GM21723 (cell line): Measurements from ENCODE around the gene ZDHHC1.
"Not testable (repeated sequence)": the region's sequence is repeated elsewhere in the genome, so short reads cannot be mapped to it uniquely, and the experiment has no call there.

Experiments
- ATAC-seq: cut with Tn5 transposase; IDR thresholded peaks from one replicate; pipeline ENCODE4 v1.9.1; 2021; ENCODE audit warnings: mild to moderate bottlenecking, moderate library complexity; ENCODE audit not compliant: unreplicated experiment

ZDHHC1 gene

DNA sequence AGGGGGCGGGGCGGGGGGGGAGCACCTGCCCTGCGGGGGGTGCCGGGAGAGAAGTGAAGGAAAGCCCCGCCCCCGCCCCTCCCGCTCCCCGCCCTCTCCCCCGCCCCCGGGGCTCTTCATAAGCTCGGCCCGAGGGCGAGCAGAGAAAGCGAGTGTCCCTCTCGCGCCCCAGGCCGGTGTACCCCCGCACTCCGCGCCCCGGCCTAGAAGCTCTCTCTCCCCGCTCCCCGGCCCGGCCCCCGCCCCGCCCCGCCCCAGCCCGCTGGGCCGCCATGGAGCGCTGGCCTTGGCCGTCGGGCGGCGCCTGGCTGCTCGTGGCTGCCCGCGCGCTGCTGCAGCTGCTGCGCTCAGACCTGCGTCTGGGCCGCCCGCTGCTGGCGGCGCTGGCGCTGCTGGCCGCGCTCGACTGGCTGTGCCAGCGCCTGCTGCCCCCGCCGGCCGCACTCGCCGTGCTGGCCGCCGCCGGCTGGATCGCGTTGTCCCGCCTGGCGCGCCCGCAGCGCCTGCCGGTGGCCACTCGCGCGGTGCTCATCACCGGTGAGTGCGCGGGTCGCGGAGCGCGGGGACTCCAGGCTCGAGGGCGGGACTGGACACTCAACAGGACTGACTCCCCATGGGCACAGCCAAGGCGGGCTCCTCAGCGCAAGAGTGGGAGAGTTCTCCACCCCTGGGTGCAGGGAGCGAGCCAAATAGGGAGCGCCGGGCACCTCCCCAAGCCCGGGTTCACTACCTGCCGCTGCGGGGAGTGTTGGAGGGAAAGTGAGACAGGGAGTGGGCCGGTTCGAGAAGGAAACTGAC lies 14.9 kb upstream of the ZDHHC1 start, which contains the start of gene HSD11B2:
HSD11B2 (plus strand) TSS at position 145 of the 798 bp plus-strand sequence; CDS start at position 273, 128 bp downstream.
- no peak for ATAC-seq

- ATAC-seq: no peak
Measured at GRCh38 chr16:67430504-67430976, 14.3 kb upstream of the ZDHHC1 start.

DNA sequence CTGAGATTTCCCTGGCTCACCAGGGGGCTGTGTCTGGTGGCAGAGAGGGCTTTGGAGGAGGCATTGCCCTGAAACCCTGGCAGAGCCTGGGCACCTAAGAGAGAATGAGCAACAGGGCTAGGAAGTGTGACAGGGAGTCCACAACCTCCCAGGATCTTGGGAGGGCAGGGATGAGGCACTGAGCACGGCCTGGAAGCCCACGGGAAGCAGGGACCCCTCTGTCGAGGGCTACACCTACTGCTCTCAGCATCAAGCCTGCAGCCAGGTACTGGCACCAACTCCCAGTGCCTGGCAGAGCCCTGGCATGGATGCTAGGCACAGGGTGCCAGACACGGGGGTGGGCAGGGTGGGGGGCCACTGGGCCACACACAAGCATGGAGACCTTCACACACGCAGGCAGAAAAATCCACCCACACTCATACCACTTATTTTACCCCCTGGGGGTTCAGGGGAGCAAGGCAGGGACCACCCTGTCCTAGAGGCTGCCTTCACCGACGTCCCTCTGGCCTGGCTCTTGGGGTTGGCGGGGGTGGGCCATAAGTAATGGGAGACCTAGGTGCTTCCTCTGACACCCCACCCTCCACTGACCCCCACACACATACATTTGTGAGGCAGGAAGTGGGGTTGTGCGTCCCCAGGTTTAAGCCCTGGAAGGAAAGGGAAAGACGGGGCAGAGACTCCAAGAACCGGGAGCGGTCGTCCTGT lies 13.7 kb upstream of the ZDHHC1 start:
- ATAC-seq: no peak

DNA sequence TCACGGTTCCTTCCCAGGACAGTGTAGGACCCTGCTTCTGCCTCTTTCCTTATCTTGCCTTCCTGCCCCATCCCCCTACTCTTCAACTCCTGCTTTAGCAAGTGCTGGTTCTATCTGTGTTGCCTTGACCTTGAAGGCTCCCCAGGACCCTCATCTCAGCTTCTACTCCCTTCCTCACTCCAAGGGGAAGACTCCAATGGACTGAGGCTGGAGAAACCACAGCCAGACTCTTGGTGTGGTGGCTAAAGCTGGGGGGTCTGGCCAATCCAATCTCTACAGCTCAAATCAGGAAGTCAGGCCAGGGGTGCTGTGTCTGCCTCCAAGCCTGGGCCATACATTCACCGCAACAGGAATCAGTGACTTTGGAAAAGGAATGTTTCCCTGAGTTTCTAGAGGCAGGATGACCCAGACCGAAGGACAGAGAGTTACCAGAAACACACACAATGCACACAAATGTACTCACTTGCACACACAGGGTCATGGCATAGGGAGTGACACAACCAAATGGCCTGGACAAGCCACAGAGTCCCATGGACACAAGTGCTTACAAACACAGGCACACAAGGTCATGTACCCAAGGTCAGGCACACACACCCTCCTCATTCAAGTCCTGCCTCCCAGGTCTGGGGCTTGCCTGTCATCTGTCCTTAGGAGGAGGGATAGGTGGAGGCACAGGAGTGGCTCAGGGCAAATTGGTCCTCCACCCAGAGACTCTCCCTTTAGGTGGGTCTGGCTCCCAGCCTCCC lies 12.9 kb upstream of the ZDHHC1 start:
- no peak for ATAC-seq

GRCh38 chr16:67428146-67428731 lies 12.0 kb upstream of the ZDHHC1 start:
- no peak for ATAC-seq

GRCh38 chr16:67426950-67427349 lies 10.7 kb upstream of the ZDHHC1 start:
- no peak for ATAC-seq

DNA sequence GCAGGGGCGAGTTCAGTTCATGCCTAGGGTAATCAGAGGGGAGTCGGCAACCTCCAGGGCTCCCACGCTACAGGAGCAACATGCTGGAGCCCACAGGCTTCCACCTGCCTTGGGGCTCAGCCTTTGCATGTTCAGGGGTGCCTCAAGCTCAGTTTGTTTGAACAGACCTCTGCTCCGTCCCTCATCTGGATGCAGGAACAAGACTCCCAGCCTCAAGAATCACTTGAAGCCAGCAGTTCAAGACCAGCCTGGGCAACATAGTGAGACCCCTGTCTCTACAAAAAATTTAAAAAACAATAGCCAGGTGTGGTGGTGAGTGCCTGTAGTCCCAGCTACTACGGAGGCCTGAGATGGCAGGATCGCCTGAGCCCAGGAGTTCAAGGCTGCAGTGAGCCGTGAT lies 9.7 kb upstream of the ZDHHC1 start:
- no peak for ATAC-seq

- ATAC-seq: no peak
Measured at GRCh38 chr16:67425580-67425979, 9.3 kb upstream of the ZDHHC1 start.

- ATAC-seq: no peak
Measured at GRCh38 chr16:67425061-67425460, 8.8 kb upstream of the ZDHHC1 start.

GRCh38 chr16:67424261-67424615 lies 8.0 kb upstream of the ZDHHC1 start:
- ATAC-seq: no peak

DNA sequence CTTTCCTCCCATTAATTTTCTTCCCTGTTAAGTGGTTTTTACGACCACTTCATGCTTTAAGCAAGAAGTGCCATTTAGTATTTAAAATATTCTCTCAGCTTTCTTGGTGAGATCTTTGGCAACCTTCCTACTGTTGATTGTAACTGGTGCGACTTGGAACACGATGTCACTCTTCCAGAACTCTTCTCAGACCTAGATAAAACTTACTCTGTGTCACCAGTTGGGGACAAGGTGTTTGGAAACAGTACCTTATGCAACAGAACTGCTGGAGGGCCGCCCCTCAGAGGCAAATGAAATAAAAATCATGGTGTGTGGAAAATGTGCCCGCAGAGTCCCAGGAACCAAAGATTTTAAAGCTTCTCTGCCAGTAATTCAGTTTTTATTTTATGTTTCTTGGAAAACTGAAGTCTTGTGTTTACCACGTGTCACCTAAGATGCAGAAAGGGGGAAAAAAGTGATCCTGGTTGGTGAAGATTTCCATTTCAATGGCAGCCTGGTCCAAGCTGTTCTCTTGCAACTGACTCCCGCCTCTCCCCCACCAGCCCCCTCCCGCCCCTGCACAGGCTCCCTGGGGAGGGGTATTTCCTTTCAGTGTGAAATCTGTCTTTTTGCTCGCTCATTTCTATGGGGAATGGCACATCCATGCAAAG lies 7.5 kb upstream of the ZDHHC1 start:
- no peak for ATAC-seq

GRCh38 chr16:67423015-67423414 lies 6.7 kb upstream of the ZDHHC1 start:
- no peak for ATAC-seq

DNA sequence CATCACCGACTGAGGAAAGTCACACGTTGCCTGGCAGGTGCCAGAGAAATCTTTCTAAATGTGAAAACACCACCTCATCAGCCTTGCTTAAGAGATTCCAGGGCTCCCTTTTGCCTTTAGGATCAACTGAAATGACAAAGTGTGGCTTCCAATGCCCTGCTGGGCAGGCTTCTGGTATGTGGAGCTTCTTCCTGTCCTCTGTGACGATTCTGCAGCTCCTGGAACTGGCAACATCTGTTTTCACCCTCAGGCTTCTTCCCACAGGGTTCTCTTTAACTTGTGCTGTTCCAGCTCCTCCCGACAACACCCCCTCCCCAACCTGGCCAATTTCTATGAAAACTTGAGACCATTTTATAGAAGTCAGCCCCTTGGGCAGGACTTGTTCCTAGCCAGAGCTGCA lies 4.8 kb upstream of the ZDHHC1 start:
- ATAC-seq: no peak

- no peak for ATAC-seq
Measured at GRCh38 chr16:67419931-67420330, 3.7 kb upstream of the ZDHHC1 start.

DNA sequence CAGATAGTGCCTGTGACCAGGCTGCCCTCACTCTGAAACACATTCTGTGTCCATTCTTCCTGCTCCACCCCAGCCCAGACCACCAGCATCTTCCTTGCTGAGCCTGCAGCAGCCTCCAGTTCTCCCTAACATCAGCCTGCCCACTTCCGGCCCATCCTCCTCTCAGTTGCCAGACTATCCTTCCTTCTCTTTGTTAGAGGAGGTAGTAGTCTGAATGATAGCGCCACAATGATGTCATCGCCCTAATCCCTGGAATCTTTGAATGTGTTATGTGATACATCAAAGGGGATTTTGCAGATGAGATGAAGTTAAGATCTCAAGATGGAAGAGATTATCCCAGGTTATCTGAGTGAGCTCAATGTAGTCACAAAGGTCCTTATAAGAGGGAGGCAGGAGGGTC lies 3.2 kb upstream of the ZDHHC1 start:
- ATAC-seq: no peak

GRCh38 chr16:67417333-67418061 lies 1.2 kb upstream of the ZDHHC1 start:
- ATAC-seq: no peak

- ATAC-seq: not testable (repeated sequence)
Measured at GRCh38 chr16:67415421-67415820, 856 bp downstream of the ZDHHC1 start.

DNA sequence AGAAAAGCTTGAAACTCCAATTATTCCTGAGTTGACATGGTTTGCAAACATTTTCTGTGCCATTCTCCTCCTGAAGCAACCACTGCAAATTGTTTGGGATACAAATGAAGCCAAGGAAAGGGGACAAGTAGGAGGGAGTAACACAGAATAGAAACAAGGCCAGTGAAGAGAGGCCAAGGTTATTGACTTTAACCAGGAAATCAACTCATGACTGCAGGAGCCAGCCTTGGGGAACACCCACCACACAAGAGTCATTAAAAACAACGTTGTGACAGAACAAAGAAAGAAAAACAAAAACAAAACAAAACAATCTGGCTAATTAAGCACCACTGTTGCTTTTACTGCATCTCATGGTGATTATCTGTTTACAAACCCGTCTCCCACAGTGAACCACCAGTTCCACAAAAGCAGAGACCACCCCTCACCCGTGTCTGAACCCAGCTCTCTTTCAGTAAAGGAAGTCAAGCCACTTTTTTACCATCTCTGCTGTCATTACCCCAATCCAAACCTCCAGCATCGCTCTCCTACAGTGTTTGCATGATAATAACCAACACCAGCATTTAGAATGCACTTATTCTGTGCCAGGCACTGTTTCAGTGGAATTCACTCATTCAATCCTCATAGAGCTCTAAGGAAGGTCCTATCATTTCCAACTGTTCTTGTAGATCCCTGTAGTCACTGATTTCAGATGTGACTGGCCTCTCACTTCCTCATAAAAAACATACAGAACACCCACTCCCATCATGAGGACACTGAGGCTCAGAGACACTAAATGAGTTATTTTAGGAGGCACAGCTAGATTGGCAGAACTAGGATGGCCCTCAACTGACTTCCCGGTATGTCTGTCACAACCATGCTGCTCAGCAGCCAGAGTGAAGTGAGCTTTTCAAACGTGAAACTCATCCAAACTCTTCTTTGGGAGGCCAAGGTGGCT lies 2.0 kb downstream of the ZDHHC1 start:
- no peak for ATAC-seq

- ATAC-seq: no peak
Measured at GRCh38 chr16:67412294-67412693, 4.0 kb downstream of the ZDHHC1 start.
